MCF 10A (cell line): ENCODE measurements around the gene CDKL1. TPM values are rescaled to one million over a fixed set of nuclear protein-coding genes. Genes with fewer than 3 reads are reported as not detected.

ENCODE experiments used
- BruUV-seq: library from RNA; stranded (reverse); fragments of 400-500 nt; replicated peaks from 2 replicates; lab custom pipeline; 2021; lab: Mats Ljungman, UMichigan
- CTCF ChIA-PET: fragments of 300-600 bp; sonication (Branson Sonifier 250); formaldehyde crosslinking; extraction: SDS; loops from one replicate; lab custom pipeline; 2021; ENCODE audit warnings: antibody characterized with exemption, inconsistent platforms; lab: Yijun Ruan, JAX
- POLR2A ChIA-PET: fragments of 300-600, 350-650 bp; sonication (Branson Sonifier 250); formaldehyde crosslinking; extraction: SDS; loops from one replicate; lab custom pipeline; 2020; ENCODE audit warnings: antibody characterized with exemption, inconsistent platforms; lab: Yijun Ruan, JAX
- DNase-seq: peaks from one replicate; pipeline ENCODE4 v3.0.0-alpha.2; 2018; ENCODE audit not compliant: unreplicated experiment
- H3K27ac Mint-ChIP-seq: one replicate; pipeline ENCODE4 v1.8.0; 2022; ENCODE audit warnings: mild to moderate bottlenecking, low read depth, mixed read lengths; ENCODE audit not compliant: unreplicated experiment
- H3K27me3 Mint-ChIP-seq: one replicate; pipeline ENCODE4 v1.8.0; 2022; ENCODE audit warnings: mixed read lengths; ENCODE audit not compliant: insufficient read depth, unreplicated experiment
- H3K36me3 Mint-ChIP-seq: one replicate; pipeline ENCODE4 v1.8.0; 2022; ENCODE audit warnings: mild to moderate bottlenecking, moderate library complexity, mixed read lengths; ENCODE audit not compliant: insufficient read depth, unreplicated experiment
- H3K4me1 Mint-ChIP-seq: one replicate; pipeline ENCODE4 v1.8.0; 2022; ENCODE audit warnings: mixed read lengths; ENCODE audit not compliant: insufficient read depth, unreplicated experiment
- H3K4me3 Mint-ChIP-seq: one replicate; pipeline ENCODE4 v1.8.0; 2022; ENCODE audit warnings: mild to moderate bottlenecking, moderate library complexity, mixed read lengths; ENCODE audit not compliant: unreplicated experiment
- H3K9me3 Mint-ChIP-seq: one replicate; pipeline ENCODE4 v1.8.0; 2022; ENCODE audit warnings: mixed read lengths; ENCODE audit not compliant: unreplicated experiment
- CTCF ChIP-seq: fragments of 200-600 bp; IDR thresholded peaks from one replicate; pipeline ENCODE4 v1.8.0; 2022; ENCODE audit warnings: antibody characterized with exemption, mild to moderate bottlenecking; ENCODE audit not compliant: unreplicated experiment
- intact Hi-C: fragments of 100-400 bp; cut with micrococcal nuclease; formaldehyde crosslinking; loops from 2 replicates; pipeline ENCODE4 v1.14.1; 2022
- total RNA-seq: library from RNA; stranded (reverse); gene quantifications from 2 replicates; pipeline ENCODE4 v1.2.3, GENCODE V29; 2022

CDKL1 gene
- total RNA-seq, 1 experiment from 2014 or later, result 26.3 TPM

GRCh38 chr14:50355692-50356091 lies 41.0 kb downstream of the CDKL1 start:
- DNase-seq, result no peak
- intact Hi-C loops, result no loop called here
- Mint-ChIP-seq H3K27me3 (no peaks in the 10 kb centered on the region), H3K9me3 (no peaks in the 10 kb centered on the region), H3K4me3 (no peak overlapping the region), H3K36me3 (peaks cover 6% of the 10 kb centered on the region), H3K27ac (no peak overlapping the region), H3K4me1 (peaks cover under 1% of the 10 kb centered on the region)
- ChIA-PET CTCF (interaction anchor here (0.6 to 0.8 kb wide), 2 partner anchors 8 to 29 kb away, joined by 3 read pairs; no protein-coding TSS in a partner anchor), POLR2A (no interaction called here)
- no TSS peak for BruUV-seq
- no peak for TF ChIP-seq CTCF

GRCh38 chr14:50354527-50354926 lies 42.2 kb downstream of the CDKL1 start:
- ChIA-PET CTCF (interaction anchor here (1.2 kb wide), 1 partner anchor 35 kb away, joined by 4 read pairs; no protein-coding TSS in a partner anchor), POLR2A (interaction anchor here (0.7 kb wide), 1 partner anchor 74 kb away, joined by 3 read pairs; no protein-coding TSS in a partner anchor)
- no peak for DNase-seq
- Mint-ChIP-seq H3K4me3 (no peak overlapping the region), H3K4me1 (no peaks in the 10 kb centered on the region), H3K27me3 (no peaks in the 10 kb centered on the region), H3K27ac (no peak overlapping the region), H3K36me3 (peaks cover 6% of the 10 kb centered on the region), H3K9me3 (no peaks in the 10 kb centered on the region)
- no TSS peak for BruUV-seq
- TF ChIP-seq CTCF, result no peak
- intact Hi-C loops, result no loop called here

GRCh38 chr14:50353126-50353525 lies 43.6 kb downstream of the CDKL1 start:
- Mint-ChIP-seq H3K4me3 (no peak overlapping the region), H3K9me3 (no peaks in the 10 kb centered on the region), H3K27me3 (no peaks in the 10 kb centered on the region), H3K4me1 (no peaks in the 10 kb centered on the region), H3K27ac (no peak overlapping the region), H3K36me3 (peaks cover 6% of the 10 kb centered on the region)
- DNase-seq, result no peak
- ChIA-PET POLR2A (interaction anchor here (0.6 kb wide), 1 partner anchor 267 kb away, joined by 3 read pairs; no protein-coding TSS in a partner anchor), CTCF (interaction anchor here (1.2 kb wide), 1 partner anchor 33 kb away, joined by 4 read pairs; no protein-coding TSS in a partner anchor)
- intact Hi-C loops, result no loop called here
- no peak for TF ChIP-seq CTCF
- BruUV-seq, result no TSS peak

- TF ChIP-seq CTCF, result no peak
- no peak overlapping the region for H3K4me3 Mint-ChIP-seq
- no peak for DNase-seq
- H3K27ac Mint-ChIP-seq, result no peak overlapping the region
- intact Hi-C loops, result no loop called here
- H3K4me1 Mint-ChIP-seq, result peaks cover 3% of the 10 kb centered on the region
- H3K36me3 Mint-ChIP-seq, result peaks cover 6% of the 10 kb centered on the region
- CTCF ChIA-PET, result no interaction called here
- POLR2A ChIA-PET, result no interaction called here
- no peaks in the 10 kb centered on the region for H3K9me3 Mint-ChIP-seq
- H3K27me3 Mint-ChIP-seq, result no peaks in the 10 kb centered on the region
- BruUV-seq, result no TSS peak
These were observed 44.1 kb downstream of the CDKL1 start for GRCh38 chr14:50352584-50352983.
